Suprapubic skin (tissue), 4 donors: ENCODE results near the gene TOPBP1.

Experiments
- EP300 ChIP-seq: sonication (generic); formaldehyde crosslinking; IDR thresholded peaks from one replicate; pipeline ENCODE4 v1.6.1; 2017; ENCODE audit warnings: antibody characterized with exemption
- POLR2AphosphoS5 ChIP-seq, 3 donors: sonication (generic); formaldehyde crosslinking; IDR thresholded peaks; one replicate each; pipeline ENCODE4 v1.6.1; 2017; ENCODE audit warnings: antibody characterized with exemption in 3 of 3
- TF ChIP-seq, protein P1 (sequence below), 2 donors: fragments of 200-600 bp in 1 of 2; fragments of 450-650 bp in 1 of 2; sonication (generic) in 1 of 2; IDR thresholded peaks; one replicate each; pipeline ENCODE4 v1.5.1; 2016 to 2019; ENCODE audit warnings: antibody characterized with exemption in 2 of 2, mild to moderate bottlenecking in 1 of 2, moderate library complexity in 1 of 2

DNA sequence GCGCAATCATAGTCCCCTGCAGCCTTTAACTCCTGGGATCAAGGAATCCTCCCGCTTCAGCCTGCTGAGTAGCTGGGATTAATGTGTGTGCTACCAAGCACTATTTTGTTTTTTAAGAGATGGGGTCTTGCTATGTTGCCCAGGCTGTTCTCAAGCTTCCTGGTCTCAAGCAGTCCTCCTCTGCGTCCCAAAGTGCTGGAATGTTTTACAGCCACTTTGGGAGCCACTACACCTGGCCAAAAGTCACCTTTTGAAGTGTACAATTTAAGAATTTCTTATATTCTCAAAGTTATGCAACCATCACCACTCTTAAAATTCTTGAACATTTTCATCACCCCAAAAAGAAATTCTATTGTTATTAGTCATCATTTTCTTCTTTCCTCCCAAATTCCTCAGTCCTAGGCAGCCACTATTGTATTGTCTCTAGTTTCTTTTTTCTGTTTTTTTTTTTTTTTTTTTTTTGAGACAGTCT is 70.4 kb downstream of the TOPBP1 start:
- TF ChIP-seq, protein P1, sequence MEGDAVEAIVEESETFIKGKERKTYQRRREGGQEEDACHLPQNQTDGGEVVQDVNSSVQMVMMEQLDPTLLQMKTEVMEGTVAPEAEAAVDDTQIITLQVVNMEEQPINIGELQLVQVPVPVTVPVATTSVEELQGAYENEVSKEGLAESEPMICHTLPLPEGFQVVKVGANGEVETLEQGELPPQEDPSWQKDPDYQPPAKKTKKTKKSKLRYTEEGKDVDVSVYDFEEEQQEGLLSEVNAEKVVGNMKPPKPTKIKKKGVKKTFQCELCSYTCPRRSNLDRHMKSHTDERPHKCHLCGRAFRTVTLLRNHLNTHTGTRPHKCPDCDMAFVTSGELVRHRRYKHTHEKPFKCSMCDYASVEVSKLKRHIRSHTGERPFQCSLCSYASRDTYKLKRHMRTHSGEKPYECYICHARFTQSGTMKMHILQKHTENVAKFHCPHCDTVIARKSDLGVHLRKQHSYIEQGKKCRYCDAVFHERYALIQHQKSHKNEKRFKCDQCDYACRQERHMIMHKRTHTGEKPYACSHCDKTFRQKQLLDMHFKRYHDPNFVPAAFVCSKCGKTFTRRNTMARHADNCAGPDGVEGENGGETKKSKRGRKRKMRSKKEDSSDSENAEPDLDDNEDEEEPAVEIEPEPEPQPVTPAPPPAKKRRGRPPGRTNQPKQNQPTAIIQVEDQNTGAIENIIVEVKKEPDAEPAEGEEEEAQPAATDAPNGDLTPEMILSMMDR (IDR thresholded peaks at IDR 0.05), result no peak
- TF ChIP-seq EP300, result no peak
- no peak for TF ChIP-seq POLR2AphosphoS5 (IDR thresholded peaks at IDR 0.05)
